HepG2 (cell line): ENCODE results near the gene LRRC45. TPM values are rescaled to one million over a fixed set of nuclear protein-coding genes. Genes with fewer than 3 reads are reported as not detected.

Experiments
- ATF4 ChIP-seq, 2 experiments: fragments of 450-650 bp in 1 of 2; sonication (generic) in 1 of 2; formaldehyde crosslinking; IDR thresholded peaks; 2 replicates each; pipeline versions ENCODE4 v1.5.0 to v1.8.0; 2020 to 2022; ENCODE audit warnings: mild to moderate bottlenecking in 1 of 2, missing genetic modification reagents in 1 of 2
- FOXO1 ChIP-seq: sonication (generic); formaldehyde crosslinking; IDR thresholded peaks from 2 replicates; pipeline ENCODE4 v1.4.0; 2020; ENCODE audit warnings: missing genetic modification reagents
- HNF4G ChIP-seq, 2 experiments: sonication (generic) in 1 of 2; formaldehyde crosslinking in 1 of 2; IDR thresholded peaks; 2 replicates each; pipeline versions ENCODE4 v1.4.0 to v1.6.1; 2011 to 2020; ENCODE audit warnings: borderline replicate concordance in 2 of 2, low read depth in 2 of 2, mild to moderate bottlenecking in 2 of 2, low read length in 1 of 2, missing genetic modification reagents in 1 of 2, moderate library complexity in 1 of 2
- KAT7 ChIP-seq: IDR thresholded peaks from 2 replicates; pipeline ENCODE4 v1.6.1; 2018; ENCODE audit warnings: borderline replicate concordance, missing compliant biosample characterization
- KLF6 ChIP-seq: IDR thresholded peaks from 2 replicates; pipeline ENCODE4 v1.8.0; 2016; ENCODE audit warnings: missing biosample characterization, missing genetic modification reagents
- NR3C1 ChIP-seq: sonication (generic); formaldehyde crosslinking; IDR thresholded peaks from 2 replicates; pipeline ENCODE4 v1.4.0; 2020; ENCODE audit warnings: missing genetic modification reagents
- SRSF9 ChIP-seq: fragments of 200-400 bp; formaldehyde crosslinking; IDR thresholded peaks from 2 replicates; pipeline ENCODE4 v1.6.1; 2018; ENCODE audit warnings: borderline replicate concordance, mild to moderate bottlenecking, low read depth, low read length; ENCODE audit not compliant: insufficient read depth, poor library complexity, severe bottlenecking
- UBTF ChIP-seq: sonication (generic); formaldehyde crosslinking; IDR thresholded peaks from 2 replicates; pipeline ENCODE4 v1.4.0; 2020; ENCODE audit warnings: mild to moderate bottlenecking, missing genetic modification reagents
- ZBTB34 ChIP-seq: sonication (generic); formaldehyde crosslinking; IDR thresholded peaks from 2 replicates; pipeline ENCODE4 v1.8.0; 2022; ENCODE audit warnings: mild to moderate bottlenecking, missing genetic modification reagents
- ZFX ChIP-seq: sonication (generic); formaldehyde crosslinking; IDR thresholded peaks from 2 replicates; pipeline ENCODE4 v1.4.0; 2020; ENCODE audit warnings: mild to moderate bottlenecking, low read depth, missing genetic modification reagents, moderate library complexity
- ZMYM2 ChIP-seq: sonication (generic); formaldehyde crosslinking; IDR thresholded peaks from 2 replicates; pipeline ENCODE4 v1.8.0; 2022; ENCODE audit warnings: mild to moderate bottlenecking, missing genetic modification reagents
- ZNF225 ChIP-seq: sonication (generic); formaldehyde crosslinking; IDR thresholded peaks from 2 replicates; pipeline ENCODE4 v1.4.0; 2020; ENCODE audit warnings: mild to moderate bottlenecking, missing genetic modification reagents
- ZNF260 ChIP-seq: sonication (generic); formaldehyde crosslinking; IDR thresholded peaks from 2 replicates; pipeline ENCODE4 v1.4.0; 2020; ENCODE audit warnings: missing genetic modification reagents, low read depth, mild to moderate bottlenecking, borderline replicate concordance
- ZNF263 ChIP-seq: sonication (generic); formaldehyde crosslinking; IDR thresholded peaks from 2 replicates; pipeline ENCODE4 v1.4.0; 2020; ENCODE audit warnings: missing genetic modification reagents
- ZNF331 ChIP-seq: sonication (generic); formaldehyde crosslinking; IDR thresholded peaks from 2 replicates; pipeline ENCODE4 v1.4.0; 2020; ENCODE audit warnings: missing genetic modification reagents
- ZNF382 ChIP-seq: sonication (generic); formaldehyde crosslinking; IDR thresholded peaks from 2 replicates; pipeline ENCODE4 v1.5.0; 2020; ENCODE audit warnings: missing genetic modification reagents, mild to moderate bottlenecking, borderline replicate concordance
- ZNF484 ChIP-seq: sonication (generic); formaldehyde crosslinking; IDR thresholded peaks from 2 replicates; pipeline ENCODE4 v1.5.1; 2020; ENCODE audit warnings: mild to moderate bottlenecking, low read depth, missing genetic modification reagents, borderline replicate concordance
- ZNF703 ChIP-seq: sonication (generic); formaldehyde crosslinking; IDR thresholded peaks from 2 replicates; pipeline ENCODE4 v1.5.1; 2020; ENCODE audit warnings: missing genetic modification reagents, mild to moderate bottlenecking, moderate library complexity, borderline replicate concordance
- ZNF720 ChIP-seq: sonication (generic); formaldehyde crosslinking; IDR thresholded peaks from 2 replicates; pipeline ENCODE4 v1.4.0; 2020; ENCODE audit warnings: missing genetic modification reagents
- polyA plus RNA-seq, 8 experiments: library from polyadenylated mRNA; depleted of rRNA in 3 of 8; stranded (reverse) in 7 of 8; unstranded in 1 of 8; fragments of >200 nt; fragmentation: Illumina TruSeq in 4 of 8; extraction: Trizol in 4 of 8; gene quantifications; 2 replicates each; pipeline versions ENCODE4 v1.2.1 to v1.2.3, GENCODE V29; 2011 to 2016; ENCODE audit warnings: low read depth in 4 of 8, missing spikeins in 1 of 8, mixed read lengths in 1 of 8; ENCODE audit not compliant: insufficient read depth in 1 of 8
- total RNA-seq, 5 experiments: library from RNA; depleted of rRNA; stranded (reverse); fragments of >200 nt; fragmentation: Illumina TruSeq; extraction: Trizol; gene quantifications; 2 replicates each; pipeline ENCODE4 v1.2.3, GENCODE V29; 2016; ENCODE audit warnings: low read depth in 1 of 5
- TF ChIP-seq, protein P1 (sequence below): sonication (generic); formaldehyde crosslinking; IDR thresholded peaks from 2 replicates; pipeline ENCODE4 v1.8.0; 2023; ENCODE audit warnings: mild to moderate bottlenecking, missing genetic modification reagents
- TF ChIP-seq, protein P2 (sequence below): conservative IDR thresholded peaks from 2 replicates; pipeline ENCODE4 v1.6.1; 2018; ENCODE audit warnings: missing genetic modification reagents

The LRRC45 gene
- total and polyA plus RNA-seq, 2 of the 13 experiments (the other 11 are each of a cell fraction or from before 2014, with no cell fraction given): 11.6 to 48.1 TPM

- TF ChIP-seq, protein P1, sequence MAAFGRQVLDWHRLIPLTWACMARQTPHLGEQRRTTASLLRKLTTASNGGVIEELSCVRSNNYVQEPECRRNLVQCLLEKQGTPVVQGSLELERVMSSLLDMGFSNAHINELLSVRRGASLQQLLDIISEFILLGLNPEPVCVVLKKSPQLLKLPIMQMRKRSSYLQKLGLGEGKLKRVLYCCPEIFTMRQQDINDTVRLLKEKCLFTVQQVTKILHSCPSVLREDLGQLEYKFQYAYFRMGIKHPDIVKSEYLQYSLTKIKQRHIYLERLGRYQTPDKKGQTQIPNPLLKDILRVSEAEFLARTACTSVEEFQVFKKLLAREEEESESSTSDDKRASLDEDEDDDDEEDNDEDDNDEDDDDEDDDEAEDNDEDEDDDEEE: no peak
- no peak for TF ChIP-seq KAT7 (CRISPR knock-in tag)
- no peak for TF ChIP-seq FOXO1 (CRISPR knock-in tag)
- TF ChIP-seq ZNF382 (CRISPR knock-in tag): no peak
- TF ChIP-seq ZNF260: no peak
- no peak for TF ChIP-seq ZNF331 (CRISPR knock-in tag)
- TF ChIP-seq, protein P2, sequence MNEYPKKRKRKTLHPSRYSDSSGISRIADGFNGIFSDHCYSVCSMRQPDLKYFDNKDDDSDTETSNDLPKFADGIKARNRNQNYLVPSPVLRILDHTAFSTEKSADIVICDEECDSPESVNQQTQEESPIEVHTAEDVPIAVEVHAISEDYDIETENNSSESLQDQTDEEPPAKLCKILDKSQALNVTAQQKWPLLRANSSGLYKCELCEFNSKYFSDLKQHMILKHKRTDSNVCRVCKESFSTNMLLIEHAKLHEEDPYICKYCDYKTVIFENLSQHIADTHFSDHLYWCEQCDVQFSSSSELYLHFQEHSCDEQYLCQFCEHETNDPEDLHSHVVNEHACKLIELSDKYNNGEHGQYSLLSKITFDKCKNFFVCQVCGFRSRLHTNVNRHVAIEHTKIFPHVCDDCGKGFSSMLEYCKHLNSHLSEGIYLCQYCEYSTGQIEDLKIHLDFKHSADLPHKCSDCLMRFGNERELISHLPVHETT (CRISPR knock-in tag): no peak
- TF ChIP-seq ZNF720: no peak
- no peak for TF ChIP-seq NR3C1 (CRISPR knock-in tag)
- no peak for TF ChIP-seq ATF4 (CRISPR knock-in tag; IDR thresholded peaks at IDR 0.05)
- no peak for TF ChIP-seq ZBTB34 (CRISPR knock-in tag)
- no peak for TF ChIP-seq SRSF9
- no peak for TF ChIP-seq ZMYM2
- TF ChIP-seq ZNF484 (CRISPR knock-in tag): no peak
- no peak for TF ChIP-seq UBTF (CRISPR knock-in tag)
- TF ChIP-seq ZNF703 (CRISPR knock-in tag): no peak
- TF ChIP-seq HNF4G (IDR thresholded peaks at IDR 0.05; ENCODE audit: borderline replicate concordance, low read depth, low read length): no peak
- TF ChIP-seq HNF4G (CRISPR knock-in tag; IDR thresholded peaks at IDR 0.05; ENCODE audit: borderline replicate concordance, low read depth): no peak
- no peak for TF ChIP-seq ZFX
- no peak for TF ChIP-seq ZNF263 (CRISPR knock-in tag)
- no peak for TF ChIP-seq KLF6 (CRISPR knock-in tag)
- no peak for TF ChIP-seq ZNF225
Observed at GRCh38 chr17:82045936-82046484, 22.9 kb downstream of the LRRC45 start (continued).
